H1 (cell line): ENCODE results near the gene P2RX1. TPM values are rescaled to one million over a fixed set of nuclear protein-coding genes. Genes with fewer than 3 reads are reported as not detected.

Source experiments
- POLR2A ChIP-seq, 2 experiments: IDR thresholded peaks; 1 replicate in 1 of 2; 2 replicates in 1 of 2; pipeline ENCODE4 v1.6.1; 2011; ENCODE audit warnings: low read depth in 2 of 2, low read length in 2 of 2, mild to moderate bottlenecking in 2 of 2; ENCODE audit errors: control extremely low read depth in 1 of 2
- TCF12 ChIP-seq: IDR thresholded peaks from 2 replicates; pipeline ENCODE4 v1.6.1; 2011; ENCODE audit warnings: low read depth, mild to moderate bottlenecking, low read length
- polyA plus RNA-seq, 7 experiments: library from polyadenylated mRNA; depleted of rRNA in 3 of 7; stranded (reverse) in 5 of 7; unstranded in 2 of 7; fragments of >200 nt in 5 of 7; fragments of 200-250 nt in 2 of 7; gene quantifications; 1 replicate in 5 of 7; 2 replicates in 1 of 7; 4 replicates in 1 of 7; pipeline versions ENCODE4 v1.2.1 to v1.2.3, GENCODE V29; 2011 to 2013; ENCODE audit warnings: missing spikeins in 2 of 7, mixed read lengths in 2 of 7
- total RNA-seq: library from RNA; stranded (reverse); fragmentation: NEBNext Ultra II Directional; extraction: Animal tissue kit (Norgen Biotek cat#: 25700); gene quantifications from 2 replicates; pipeline ENCODE4 v1.2.1, GENCODE V29; 2021
- TF ChIP-seq, protein P1 (sequence below): IDR thresholded peaks from 2 replicates; pipeline ENCODE4 v1.6.1; 2012; ENCODE audit warnings: low read length, inconsistent platforms

P2RX1 gene
- total and polyA plus RNA-seq, 2 of the 8 experiments (the other 6 are each of a cell fraction or from before 2014, with no cell fraction given), result 0.45 to 1.1 TPM

- TF ChIP-seq, protein P1, sequence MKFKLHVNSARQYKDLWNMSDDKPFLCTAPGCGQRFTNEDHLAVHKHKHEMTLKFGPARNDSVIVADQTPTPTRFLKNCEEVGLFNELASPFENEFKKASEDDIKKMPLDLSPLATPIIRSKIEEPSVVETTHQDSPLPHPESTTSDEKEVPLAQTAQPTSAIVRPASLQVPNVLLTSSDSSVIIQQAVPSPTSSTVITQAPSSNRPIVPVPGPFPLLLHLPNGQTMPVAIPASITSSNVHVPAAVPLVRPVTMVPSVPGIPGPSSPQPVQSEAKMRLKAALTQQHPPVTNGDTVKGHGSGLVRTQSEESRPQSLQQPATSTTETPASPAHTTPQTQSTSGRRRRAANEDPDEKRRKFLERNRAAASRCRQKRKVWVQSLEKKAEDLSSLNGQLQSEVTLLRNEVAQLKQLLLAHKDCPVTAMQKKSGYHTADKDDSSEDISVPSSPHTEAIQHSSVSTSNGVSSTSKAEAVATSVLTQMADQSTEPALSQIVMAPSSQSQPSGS, result no peak
- no peak for TF ChIP-seq TCF12
- TF ChIP-seq POLR2A (IDR thresholded peaks at IDR 0.05; ENCODE audit: control extremely low read depth in 1 of 2, low read depth in 2 of 2, low read length in 2 of 2), result no peak
Observed at GRCh38 chr17:3909257-3909656, 7.0 kb downstream of the P2RX1 start (continued).
